Subcutaneous adipose tissue (tissue), 4 donors: ENCODE results near the gene TOR2A. TPM values are rescaled to one million over a fixed set of nuclear protein-coding genes. Genes with fewer than 3 reads are reported as not detected.

Experiments
- CTCF ChIP-seq: fragments of 450-650 bp; IDR thresholded peaks from one replicate; pipeline ENCODE4 v1.5.1; 2016; ENCODE audit warnings: low read depth, mild to moderate bottlenecking, control low read depth, antibody characterized with exemption, moderate library complexity
- total RNA-seq, 4 donors: library from RNA; depleted of rRNA; stranded (reverse); fragments of >200 nt; gene quantifications; one replicate each; pipeline ENCODE4 v1.1.0, GENCODE V29; 2016

Gene TOR2A
- total RNA-seq: 10 to 100 TPM in 2 of 4 donors, 1 to 10 TPM in 2; 4.1 to 14.3 (median 8.8) TPM

- no peak for TF ChIP-seq CTCF
These were observed at the start of gene TOR2A for GRCh38 chr9:127734747-127735529. Gene TOR2A (minus strand): TSS chr9:127735294. CDS start chr9:127735270, 24 bp downstream.

GRCh38 chr9:127783111-127784008 is 48.3 kb upstream of the TOR2A start:
- TF ChIP-seq CTCF: no peak

GRCh38 chr9:127781806-127782205 is 46.7 kb upstream of the TOR2A start:
- TF ChIP-seq CTCF: no peak

- no peak for TF ChIP-seq CTCF
These were observed 45.2 kb upstream of the TOR2A start for GRCh38 chr9:127780126-127780885.

GRCh38 chr9:127779136-127779981 is 44.3 kb upstream of the TOR2A start:
- TF ChIP-seq CTCF: no peak

- no peak for TF ChIP-seq CTCF
These were observed 43.4 kb upstream of the TOR2A start, which contains the start of gene SH2D3C for GRCh38 chr9:127778280-127779135. Gene SH2D3C (minus strand): TSS chr9:127778666. CDS start chr9:127778627, 39 bp downstream.
